ENCODE data around the gene FBXL3. TPM values are rescaled to one million over a fixed set of nuclear protein-coding genes. Genes with fewer than 3 reads are reported as not detected.

FBXL3 gene
- total and polyA plus RNA-seq, 2 of the 13 experiments (the other 11 are each of a cell fraction or from before 2014, with no cell fraction given): 11.5 to 18.5 TPM

DNA sequence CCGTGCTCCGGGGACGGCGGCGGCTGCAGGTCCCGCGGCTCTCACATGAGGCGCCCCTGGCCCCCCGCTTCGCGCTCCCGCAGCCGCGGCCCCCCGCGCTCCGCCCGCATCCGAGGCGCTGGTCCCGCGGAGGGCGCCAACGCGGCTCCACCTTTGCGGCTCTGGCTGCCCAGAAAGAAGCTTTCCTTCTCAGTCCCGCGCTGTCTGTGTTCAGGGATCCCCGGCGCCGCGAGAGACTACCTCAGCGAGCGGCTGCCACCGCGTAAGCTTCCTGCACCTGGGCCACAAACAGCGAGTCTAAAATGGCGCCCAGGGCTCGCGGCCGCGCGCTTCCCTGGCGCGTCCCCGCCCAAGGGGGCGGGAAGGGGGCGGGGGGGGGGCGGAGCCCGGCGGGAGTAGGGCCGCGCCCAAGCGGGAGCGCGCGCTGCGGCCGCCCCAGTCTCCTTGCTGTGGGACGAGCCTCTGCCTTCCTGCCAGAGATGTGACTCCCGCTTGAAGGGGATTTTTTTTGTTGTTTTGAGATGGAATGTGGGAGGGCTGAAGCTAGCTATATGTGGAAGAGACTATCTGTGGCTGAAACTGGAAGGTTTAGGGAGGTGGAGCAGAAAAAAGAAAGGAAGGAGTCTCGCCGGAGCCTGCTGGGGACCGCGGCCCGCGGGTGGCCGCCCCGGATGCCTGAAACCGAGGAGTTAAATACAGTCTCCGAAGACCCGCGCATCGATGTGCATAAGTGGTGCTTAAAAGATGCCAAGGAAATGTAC lies at the start of gene FBXL3 (continued):
- TF ChIP-seq, protein P1, sequence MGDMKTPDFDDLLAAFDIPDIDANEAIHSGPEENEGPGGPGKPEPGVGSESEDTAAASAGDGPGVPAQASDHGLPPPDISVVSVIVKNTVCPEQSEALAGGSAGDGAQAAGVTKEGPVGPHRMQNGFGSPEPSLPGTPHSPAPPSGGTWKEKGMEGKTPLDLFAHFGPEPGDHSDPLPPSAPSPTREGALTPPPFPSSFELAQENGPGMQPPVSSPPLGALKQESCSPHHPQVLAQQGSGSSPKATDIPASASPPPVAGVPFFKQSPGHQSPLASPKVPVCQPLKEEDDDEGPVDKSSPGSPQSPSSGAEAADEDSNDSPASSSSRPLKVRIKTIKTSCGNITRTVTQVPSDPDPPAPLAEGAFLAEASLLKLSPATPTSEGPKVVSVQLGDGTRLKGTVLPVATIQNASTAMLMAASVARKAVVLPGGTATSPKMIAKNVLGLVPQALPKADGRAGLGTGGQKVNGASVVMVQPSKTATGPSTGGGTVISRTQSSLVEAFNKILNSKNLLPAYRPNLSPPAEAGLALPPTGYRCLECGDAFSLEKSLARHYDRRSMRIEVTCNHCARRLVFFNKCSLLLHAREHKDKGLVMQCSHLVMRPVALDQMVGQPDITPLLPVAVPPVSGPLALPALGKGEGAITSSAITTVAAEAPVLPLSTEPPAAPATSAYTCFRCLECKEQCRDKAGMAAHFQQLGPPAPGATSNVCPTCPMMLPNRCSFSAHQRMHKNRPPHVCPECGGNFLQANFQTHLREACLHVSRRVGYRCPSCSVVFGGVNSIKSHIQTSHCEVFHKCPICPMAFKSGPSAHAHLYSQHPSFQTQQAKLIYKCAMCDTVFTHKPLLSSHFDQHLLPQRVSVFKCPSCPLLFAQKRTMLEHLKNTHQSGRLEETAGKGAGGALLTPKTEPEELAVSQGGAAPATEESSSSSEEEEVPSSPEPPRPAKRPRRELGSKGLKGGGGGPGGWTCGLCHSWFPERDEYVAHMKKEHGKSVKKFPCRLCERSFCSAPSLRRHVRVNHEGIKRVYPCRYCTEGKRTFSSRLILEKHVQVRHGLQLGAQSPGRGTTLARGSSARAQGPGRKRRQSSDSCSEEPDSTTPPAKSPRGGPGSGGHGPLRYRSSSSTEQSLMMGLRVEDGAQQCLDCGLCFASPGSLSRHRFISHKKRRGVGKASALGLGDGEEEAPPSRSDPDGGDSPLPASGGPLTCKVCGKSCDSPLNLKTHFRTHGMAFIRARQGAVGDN (CRISPR knock-in tag; IDR thresholded peaks at IDR 0.05): peak; percentile 53
- TF ChIP-seq MYC (CRISPR knock-in tag; IDR thresholded peaks at IDR 0.05; ENCODE audit: borderline replicate concordance) (0 out of 2 replicates have a peak, but pooled peaks have one; percentile 13), SP1 (IDR thresholded peaks at IDR 0.05) (no peak), SP1 (CRISPR knock-in tag; IDR thresholded peaks at IDR 0.05) (peak; percentile 70), AGO1 (IDR thresholded peaks at IDR 0.05; ENCODE audit: low read depth, low read length, poor library complexity, severe bottlenecking) (peak; percentile 2), HNRNPK (IDR thresholded peaks at IDR 0.05; ENCODE audit: low read depth, low read length, poor library complexity, severe bottlenecking) (peak; percentile 69), MIER2 (CRISPR knock-in tag; IDR thresholded peaks at IDR 0.05) (no peak), KDM2A (CRISPR knock-in tag; IDR thresholded peaks at IDR 0.05; ENCODE audit: borderline replicate concordance, low read depth) (peak; percentile 26; the same call in 1 of the 2 replicates), SMAD3 (CRISPR knock-in tag; IDR thresholded peaks at IDR 0.05) (0 out of 2 replicates have a peak, but pooled peaks have one; percentile 26), SAFB2 (CRISPR knock-in tag; IDR thresholded peaks at IDR 0.05; ENCODE audit: borderline replicate concordance, low read depth) (0 out of 2 replicates have a peak, but pooled peaks have one; percentile 27), SP4 (CRISPR knock-in tag; IDR thresholded peaks at IDR 0.05) (peak; percentile 52; the same call in 1 of the 2 replicates), POLR2A (IDR thresholded peaks at IDR 0.05; ENCODE audit: insufficient read depth in 1 of 2, low read depth in 2 of 2, low read length in 2 of 2) (peak; percentile 57 to 92), REL (CRISPR knock-in tag; conservative IDR thresholded peaks at IDR 0.05) (peak; percentile 60; the same call in 1 of the 2 replicates), MED13 (CRISPR knock-in tag; IDR thresholded peaks at IDR 0.05) (no peak), GLI4 (CRISPR knock-in tag; IDR thresholded peaks at IDR 0.05; ENCODE audit: borderline replicate concordance) (0 out of 2 replicates have a peak, but pooled peaks have one; percentile 15)
- TF ChIP-seq, protein P2, sequence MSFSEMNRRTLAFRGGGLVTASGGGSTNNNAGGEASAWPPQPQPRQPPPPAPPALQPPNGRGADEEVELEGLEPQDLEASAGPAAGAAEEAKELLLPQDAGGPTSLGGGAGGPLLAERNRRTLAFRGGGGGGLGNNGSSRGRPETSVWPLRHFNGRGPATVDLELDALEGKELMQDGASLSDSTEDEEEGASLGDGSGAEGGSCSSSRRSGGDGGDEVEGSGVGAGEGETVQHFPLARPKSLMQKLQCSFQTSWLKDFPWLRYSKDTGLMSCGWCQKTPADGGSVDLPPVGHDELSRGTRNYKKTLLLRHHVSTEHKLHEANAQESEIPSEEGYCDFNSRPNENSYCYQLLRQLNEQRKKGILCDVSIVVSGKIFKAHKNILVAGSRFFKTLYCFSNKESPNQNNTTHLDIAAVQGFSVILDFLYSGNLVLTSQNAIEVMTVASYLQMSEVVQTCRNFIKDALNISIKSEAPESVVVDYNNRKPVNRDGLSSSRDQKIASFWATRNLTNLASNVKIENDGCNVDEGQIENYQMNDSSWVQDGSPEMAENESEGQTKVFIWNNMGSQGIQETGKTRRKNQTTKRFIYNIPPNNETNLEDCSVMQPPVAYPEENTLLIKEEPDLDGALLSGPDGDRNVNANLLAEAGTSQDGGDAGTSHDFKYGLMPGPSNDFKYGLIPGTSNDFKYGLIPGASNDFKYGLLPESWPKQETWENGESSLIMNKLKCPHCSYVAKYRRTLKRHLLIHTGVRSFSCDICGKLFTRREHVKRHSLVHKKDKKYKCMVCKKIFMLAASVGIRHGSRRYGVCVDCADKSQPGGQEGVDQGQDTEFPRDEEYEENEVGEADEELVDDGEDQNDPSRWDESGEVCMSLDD (CRISPR knock-in tag; IDR thresholded peaks at IDR 0.05; ENCODE audit: borderline replicate concordance): peak; percentile 45; the same call in 1 of the 2 replicates
- TF ChIP-seq, protein P3, sequence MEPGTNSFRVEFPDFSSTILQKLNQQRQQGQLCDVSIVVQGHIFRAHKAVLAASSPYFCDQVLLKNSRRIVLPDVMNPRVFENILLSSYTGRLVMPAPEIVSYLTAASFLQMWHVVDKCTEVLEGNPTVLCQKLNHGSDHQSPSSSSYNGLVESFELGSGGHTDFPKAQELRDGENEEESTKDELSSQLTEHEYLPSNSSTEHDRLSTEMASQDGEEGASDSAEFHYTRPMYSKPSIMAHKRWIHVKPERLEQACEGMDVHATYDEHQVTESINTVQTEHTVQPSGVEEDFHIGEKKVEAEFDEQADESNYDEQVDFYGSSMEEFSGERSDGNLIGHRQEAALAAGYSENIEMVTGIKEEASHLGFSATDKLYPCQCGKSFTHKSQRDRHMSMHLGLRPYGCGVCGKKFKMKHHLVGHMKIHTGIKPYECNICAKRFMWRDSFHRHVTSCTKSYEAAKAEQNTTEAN (CRISPR knock-in tag; conservative IDR thresholded peaks at IDR 0.05): 0 out of 2 replicates have a peak, but pooled peaks have one; percentile 36
- TF ChIP-seq, protein P4, sequence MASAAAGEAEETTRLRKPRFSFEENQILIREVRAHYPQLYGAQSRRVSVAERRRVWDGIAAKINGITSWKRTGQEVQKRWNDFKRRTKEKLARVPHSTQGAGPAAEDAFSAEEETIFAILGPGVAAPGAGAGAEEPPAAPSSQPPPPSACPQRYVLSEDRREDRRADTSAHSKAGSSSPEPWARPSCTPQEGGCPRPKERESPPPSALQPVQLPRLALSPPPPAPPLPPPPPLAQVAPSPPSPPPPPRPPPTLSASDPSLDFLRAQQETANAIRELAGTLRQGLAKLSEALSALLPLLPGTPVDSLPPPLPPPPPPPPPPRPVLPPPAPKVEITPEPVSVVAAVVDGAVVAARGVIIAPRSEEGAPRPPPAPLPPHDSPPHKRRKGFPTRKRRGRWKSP (CRISPR knock-in tag; IDR thresholded peaks at IDR 0.05): peak; percentile 27; the same call in 1 of the 2 replicates
- TF ChIP-seq, protein P5, sequence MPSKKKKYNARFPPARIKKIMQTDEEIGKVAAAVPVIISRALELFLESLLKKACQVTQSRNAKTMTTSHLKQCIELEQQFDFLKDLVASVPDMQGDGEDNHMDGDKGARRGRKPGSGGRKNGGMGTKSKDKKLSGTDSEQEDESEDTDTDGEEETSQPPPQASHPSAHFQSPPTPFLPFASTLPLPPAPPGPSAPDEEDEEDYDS (CRISPR knock-in tag; IDR thresholded peaks at IDR 0.05): peak; percentile 31; the same call in 1 of the 2 replicates

Data from HepG2 (cell line).